HFF-Myc (cell line): ENCODE data around the gene GRAP.

Experiments used
- DNase-seq: peaks from one replicate; pipeline ENCODE4 v3.0.0-alpha.2; 2011; ENCODE audit warnings: low read depth; ENCODE audit errors: extremely low read depth
- H3K4me3 ChIP-seq: replicated peaks from 2 replicates; pipeline ENCODE4 v1.5.1; 2011; ENCODE audit warnings: low read depth, mild to moderate bottlenecking, control low read depth, low read length
- CTCF ChIP-seq: IDR thresholded peaks from 2 replicates; pipeline ENCODE4 v1.5.1; 2012; ENCODE audit warnings: mild to moderate bottlenecking, low read depth, low read length, control low read depth; ENCODE audit errors: missing control alignments

GRAP gene

GRCh38 chr17:18999394-18999793, 47.4 kb downstream of the GRAP start:
- no peak overlapping the region for H3K4me3 ChIP-seq
- no peak for TF ChIP-seq CTCF
- DNase-seq: no peak

DNA sequence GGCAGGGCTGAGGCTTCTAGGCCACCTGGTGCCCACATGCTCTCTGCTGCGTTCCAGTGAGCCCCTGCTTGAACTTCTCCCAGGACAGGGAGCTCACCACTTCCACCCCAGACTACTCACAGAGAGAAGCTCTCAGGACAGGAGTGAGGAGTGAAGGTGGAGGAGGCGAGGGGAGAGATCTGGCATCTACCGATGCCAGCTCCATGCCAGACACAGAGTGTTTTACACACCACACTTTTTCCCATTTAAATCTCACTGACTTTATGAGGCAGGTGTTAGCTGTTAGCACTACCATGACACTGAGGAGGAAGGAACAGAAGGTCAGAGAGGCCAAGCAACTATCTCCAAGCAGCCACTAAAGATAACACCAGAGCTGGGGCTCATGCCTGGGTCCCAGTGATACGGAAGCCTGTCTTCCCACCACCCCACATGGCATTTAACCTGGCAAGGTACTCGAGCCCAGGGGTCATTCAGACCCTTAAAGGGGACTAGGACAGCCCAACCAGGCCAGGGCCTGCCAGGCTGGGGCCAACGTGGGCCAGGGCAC, 49.0 kb downstream of the GRAP start:
- H3K4me3 ChIP-seq: no peak overlapping the region
- DNase-seq: no peak
- TF ChIP-seq CTCF: no peak

GRCh38 chr17:18996458-18996857, 50.3 kb downstream of the GRAP start:
- no peak for TF ChIP-seq CTCF
- no peak for DNase-seq
- H3K4me3 ChIP-seq: no peak overlapping the region

GRCh38 chr17:18995220-18995619, 51.5 kb downstream of the GRAP start:
- no peak for TF ChIP-seq CTCF
- H3K4me3 ChIP-seq: no peak overlapping the region
- no peak for DNase-seq

DNA sequence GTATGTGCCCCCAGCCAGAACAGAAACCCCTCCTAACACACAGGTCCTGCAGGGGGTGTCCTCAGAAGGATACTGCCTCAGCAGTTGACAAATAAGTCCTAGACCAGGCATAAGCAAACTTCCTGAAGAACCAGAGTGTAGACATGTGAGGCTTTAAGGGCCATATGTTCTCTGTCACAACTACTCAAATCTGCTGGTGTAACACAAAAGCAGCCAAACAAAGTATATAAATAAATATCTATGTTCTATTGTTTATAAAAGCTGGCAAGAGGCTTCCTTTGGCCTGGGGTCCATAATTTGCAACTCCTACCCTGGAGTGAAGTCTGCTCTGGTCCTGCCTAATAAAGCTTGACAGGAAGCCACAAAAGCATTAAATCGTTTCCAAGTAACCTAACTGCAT, 52.1 kb downstream of the GRAP start:
- no peak for DNase-seq
- H3K4me3 ChIP-seq: no peak overlapping the region
- TF ChIP-seq CTCF: no peak

DNA sequence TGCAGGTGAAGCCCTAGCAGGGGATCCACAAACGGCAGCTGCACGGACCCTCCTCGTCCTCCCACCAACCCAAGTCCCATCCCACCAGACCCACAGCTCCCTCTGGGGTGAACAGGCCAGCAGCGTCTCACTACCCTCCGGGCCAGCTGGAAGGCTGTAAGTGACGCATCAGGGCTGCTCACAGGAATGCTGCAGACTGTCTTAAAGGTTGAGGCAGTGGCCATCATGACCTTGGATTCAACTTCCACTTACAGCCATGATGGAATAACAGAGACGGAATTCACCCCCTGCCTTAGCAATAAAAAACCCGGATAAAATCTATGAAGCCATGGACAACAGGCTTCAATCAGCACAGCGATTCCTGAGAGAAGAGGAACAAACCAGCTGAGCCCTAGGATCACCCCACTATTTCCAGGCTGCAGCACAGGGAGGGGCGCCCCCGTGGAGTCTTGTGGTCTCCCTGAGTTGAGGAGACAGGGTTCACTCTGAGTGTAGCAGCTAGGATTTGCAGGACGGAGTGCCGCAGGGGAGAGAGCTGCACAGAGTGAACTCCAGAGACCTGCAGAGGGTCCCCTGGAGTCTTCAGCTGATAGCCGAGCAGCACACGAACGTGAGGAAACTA, 52.7 kb downstream of the GRAP start:
- no peak for DNase-seq
- no peak for TF ChIP-seq CTCF
- H3K4me3 ChIP-seq: no peak overlapping the region

GRCh38 chr17:18992454-18993130, 54.2 kb downstream of the GRAP start:
- DNase-seq: no peak
- TF ChIP-seq CTCF: no peak
- H3K4me3 ChIP-seq: no peak overlapping the region
